ENCODE data around the gene SNHG17.
"Not testable (repeated sequence)": the region's sequence is repeated elsewhere in the genome, so short reads cannot be mapped to it uniquely, and the experiment has no call there.

SNHG17 gene

GRCh38 chr20:38434770-38435554 lies at the start of gene SNHG17:
Gene SNHG17 (minus strand): TSS chr20:38435328.
- peak; percentile 77 for DNase-seq (ENCODE audit: low read depth)

DNA sequence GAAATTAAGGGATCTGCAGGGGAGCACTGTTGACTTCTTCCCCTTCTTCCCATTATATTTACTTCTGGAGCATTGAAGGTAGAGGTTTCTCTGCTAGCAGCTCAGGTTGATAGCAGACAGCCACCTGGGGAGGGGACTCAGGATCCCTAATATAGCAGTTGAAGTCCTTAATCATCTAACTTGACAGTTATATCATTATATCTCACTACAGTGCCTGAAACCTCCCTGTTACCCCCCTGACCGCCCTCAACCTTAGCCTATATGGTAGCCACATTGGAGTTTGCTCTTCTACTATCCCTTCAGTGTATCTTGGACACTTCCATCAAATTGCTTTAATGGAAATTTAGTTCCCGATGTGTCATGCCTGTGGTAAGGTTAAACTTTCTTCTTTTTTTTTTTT lies 44.5 kb upstream of the SNHG17 start:
- DNase-seq (ENCODE audit: low read depth), result no peak

DNA sequence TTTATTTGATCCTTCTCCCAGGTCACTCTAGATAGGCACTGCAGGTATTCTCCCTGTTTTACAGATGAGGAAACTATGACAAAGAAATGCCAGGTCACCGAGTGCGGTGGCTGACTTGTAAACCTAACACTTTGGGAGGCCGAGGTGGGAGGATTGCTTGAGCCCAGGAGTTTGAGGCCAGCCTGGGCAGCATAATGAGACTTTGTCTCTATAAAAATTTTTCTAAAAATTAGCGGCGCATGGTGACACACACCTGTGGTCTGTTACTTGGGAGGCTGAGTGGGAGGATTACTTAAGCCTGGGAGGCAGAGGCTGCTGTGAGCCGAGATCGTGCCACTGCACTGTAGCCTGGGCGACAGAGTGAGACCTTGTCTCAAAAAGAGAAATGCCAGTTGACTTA lies 42.6 kb upstream of the SNHG17 start:
- no peak for DNase-seq (ENCODE audit: low read depth)

GRCh38 chr20:38473367-38473795 lies 38.3 kb upstream of the SNHG17 start:
- DNase-seq (ENCODE audit: low read depth), result no peak

GRCh38 chr20:38472513-38473366 lies 37.6 kb upstream of the SNHG17 start, which contains the start of gene RALGAPB:
Gene RALGAPB (plus strand): TSS chr20:38472843. CDS start chr20:38488433, 15,590 bp downstream.
- DNase-seq (ENCODE audit: low read depth), result peak; percentile 96

GRCh38 chr20:38471987-38472512 lies 36.9 kb upstream of the SNHG17 start:
- DNase-seq (ENCODE audit: low read depth), result no peak

DNA sequence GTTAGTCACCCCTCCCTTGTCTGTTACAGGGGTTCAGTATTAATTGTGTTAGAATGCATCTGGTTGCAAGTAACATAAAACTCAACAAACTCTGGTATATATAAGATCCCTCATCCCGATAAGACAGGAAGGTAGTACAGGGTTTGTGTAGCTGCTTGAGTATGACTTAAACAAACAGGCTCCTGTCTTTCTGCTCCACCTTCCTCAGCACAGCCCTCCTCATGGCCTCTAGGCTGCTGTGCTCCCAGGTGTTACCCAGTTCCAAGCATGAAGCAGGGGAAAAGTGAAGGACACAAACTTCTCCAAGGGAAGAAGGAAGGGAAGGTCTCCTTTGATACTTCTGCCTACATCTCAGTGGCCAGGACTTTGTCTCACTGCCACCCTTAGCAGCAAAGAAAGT lies 36.1 kb upstream of the SNHG17 start:
- no peak for DNase-seq (ENCODE audit: low read depth)

GRCh38 chr20:38466983-38467382 lies 31.9 kb upstream of the SNHG17 start:
- DNase-seq (ENCODE audit: low read depth), result no peak

- DNase-seq (ENCODE audit: low read depth), result no peak
Measured at GRCh38 chr20:38466171-38466570, 31.0 kb upstream of the SNHG17 start.

DNA sequence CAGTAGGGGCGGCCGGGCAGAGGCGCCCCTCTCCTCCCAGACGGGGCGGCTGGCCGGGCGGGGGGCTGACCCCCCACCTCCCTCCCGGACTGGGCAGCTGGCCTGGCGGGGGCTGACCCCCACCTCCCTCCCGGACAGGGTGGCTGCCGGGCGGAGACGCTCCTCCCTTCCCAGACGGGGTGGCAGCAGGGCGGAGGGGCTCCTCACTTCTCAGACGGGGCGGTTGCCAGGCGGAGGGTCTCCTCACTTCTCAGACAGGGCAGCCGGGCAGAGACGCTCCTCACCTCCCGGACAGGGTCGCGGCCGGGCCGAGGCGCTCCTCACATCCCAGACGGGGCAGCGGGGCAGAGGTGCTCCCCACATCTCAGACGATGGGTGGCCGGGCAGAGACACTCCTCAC lies 26.4 kb upstream of the SNHG17 start:
- not testable (repeated sequence) for DNase-seq (ENCODE audit: low read depth)

GRCh38 chr20:38461167-38461566 lies 26.0 kb upstream of the SNHG17 start:
- DNase-seq (ENCODE audit: low read depth), result not testable (repeated sequence)

GRCh38 chr20:38460631-38461030 lies 25.5 kb upstream of the SNHG17 start:
- not testable (repeated sequence) for DNase-seq (ENCODE audit: low read depth)

DNA sequence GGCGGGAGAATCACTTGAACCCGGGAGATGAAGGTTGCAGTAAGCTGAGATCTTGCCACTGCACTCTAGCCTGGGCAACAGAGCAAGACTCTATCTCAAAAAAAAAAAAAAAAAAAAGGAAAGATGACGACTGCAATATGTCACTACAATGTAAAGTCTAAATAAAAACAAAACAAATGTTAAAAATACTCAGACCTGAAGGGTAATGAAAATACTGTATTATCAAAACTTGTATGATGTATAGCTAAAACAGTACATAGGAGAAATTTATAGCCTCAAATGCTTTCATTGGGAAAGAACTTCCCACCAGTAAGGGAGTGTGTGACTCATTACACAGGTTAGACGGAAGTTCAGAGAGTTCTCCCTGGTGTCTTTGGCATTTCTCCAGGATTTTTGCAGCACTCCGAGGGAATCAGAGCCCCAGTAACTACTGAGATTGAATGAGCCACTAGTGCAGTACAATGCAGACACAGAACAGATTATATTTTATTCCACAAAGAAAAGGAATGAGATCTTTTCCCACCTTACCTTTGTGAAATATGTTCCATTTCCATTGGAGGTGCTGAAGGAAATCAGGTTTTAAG lies 25.0 kb upstream of the SNHG17 start:
- no peak for DNase-seq (ENCODE audit: low read depth)

DNA sequence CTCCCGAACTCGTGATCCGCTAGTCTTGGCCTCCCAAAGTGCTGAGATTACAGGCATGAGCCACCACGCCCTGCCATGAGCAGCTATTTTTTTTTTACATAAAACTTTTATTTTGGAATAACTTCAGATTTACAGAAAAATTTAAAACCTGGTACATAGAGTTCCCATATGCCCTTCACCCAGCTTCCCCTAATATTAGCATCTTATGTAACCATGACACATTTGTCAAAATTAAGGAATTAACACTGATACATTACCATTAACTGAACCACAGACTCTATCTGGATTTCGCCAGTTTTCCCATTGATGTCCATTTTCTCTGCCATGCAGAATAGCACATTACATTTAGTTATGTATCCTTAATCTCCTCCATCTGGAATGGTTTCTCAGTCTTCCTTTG lies 23.2 kb upstream of the SNHG17 start:
- no peak for DNase-seq (ENCODE audit: low read depth)

- DNase-seq (ENCODE audit: low read depth), result no peak
Measured at GRCh38 chr20:38454556-38455473, 19.7 kb upstream of the SNHG17 start.

- no peak for DNase-seq (ENCODE audit: low read depth)
Measured at GRCh38 chr20:38453941-38454340, 18.8 kb upstream of the SNHG17 start.

DNA sequence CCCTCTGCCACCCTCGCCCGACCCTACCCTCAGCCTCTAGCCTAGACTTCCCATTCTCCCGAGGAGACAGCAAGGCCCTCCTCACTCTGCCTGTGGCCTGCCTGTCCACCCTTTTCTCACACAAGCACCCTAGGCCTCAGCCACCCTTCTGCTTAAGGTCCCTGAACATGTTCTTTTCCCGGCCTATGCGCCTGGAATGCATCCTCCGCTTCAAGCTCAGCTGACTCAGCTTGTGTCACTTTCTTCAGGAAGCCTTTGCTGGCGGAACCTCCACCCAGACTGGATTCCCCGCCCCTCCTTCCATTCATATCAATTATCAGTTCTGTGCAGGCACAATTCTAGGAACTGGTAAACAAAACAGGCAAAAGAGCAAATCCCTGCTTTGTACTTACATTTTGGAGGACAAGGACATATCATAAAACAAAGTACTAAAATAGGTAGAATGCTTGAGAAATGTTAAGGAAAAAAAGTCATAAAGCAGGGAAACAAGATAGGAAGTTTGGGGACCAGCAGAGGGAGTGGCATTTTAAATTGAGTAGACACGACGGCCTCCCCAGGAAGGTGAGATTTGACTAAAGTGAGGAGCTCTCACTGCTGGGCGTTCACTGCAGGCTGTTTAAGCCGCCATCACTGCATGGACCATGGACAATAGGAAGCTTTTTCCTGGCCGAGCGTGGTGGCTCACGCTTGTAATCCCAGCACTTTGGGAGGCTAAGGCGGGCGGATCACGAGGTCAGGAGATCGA lies 17.9 kb upstream of the SNHG17 start:
- DNase-seq (ENCODE audit: low read depth), result no peak

DNA sequence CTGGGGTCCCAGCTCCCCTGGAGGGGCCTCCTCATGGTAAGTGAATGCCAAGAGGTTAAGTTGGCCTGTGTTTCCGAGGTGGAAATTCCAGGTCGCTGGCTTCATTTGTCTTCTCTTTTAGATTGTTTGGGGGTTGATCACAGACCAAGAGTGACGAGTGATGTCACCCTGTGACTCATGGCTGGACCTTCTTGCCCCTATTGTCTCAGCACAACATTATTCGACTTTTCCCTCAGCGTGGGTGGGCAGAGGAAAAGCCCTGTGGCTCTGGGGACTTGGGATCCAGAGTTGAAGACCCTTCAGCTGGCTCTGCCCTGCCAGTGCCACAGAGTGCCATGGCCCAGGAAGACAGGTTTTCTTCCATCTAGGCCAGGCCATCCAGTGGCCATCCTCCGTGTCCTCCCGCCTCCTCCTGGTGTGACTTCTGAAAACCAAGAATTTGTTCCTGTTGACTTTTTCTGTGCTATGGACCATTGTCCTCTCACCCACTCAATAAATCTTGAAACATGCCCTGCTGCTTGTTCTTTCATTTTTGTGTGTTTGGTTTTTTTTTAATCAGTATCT lies 15.4 kb upstream of the SNHG17 start:
- DNase-seq (ENCODE audit: low read depth), result no peak

DNA sequence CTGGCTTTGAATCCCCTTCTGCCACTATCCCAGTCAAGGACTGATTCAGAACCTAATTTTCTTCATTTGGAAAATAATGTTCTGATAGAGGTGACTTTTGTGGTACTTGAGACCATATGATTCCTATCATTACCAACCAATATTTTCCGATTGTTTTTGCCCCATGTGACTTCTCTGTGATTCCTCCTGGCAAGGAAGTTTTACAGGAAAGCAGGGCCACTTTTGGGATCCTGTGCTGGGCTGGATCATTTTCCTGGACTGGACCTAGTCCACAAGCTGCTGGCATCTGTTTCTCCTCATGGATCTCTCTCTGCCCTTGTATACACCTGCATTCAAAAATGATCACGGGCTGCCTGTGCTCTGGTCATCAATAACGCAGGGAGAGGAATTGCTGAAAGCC lies 13.9 kb upstream of the SNHG17 start:
- DNase-seq (ENCODE audit: low read depth), result no peak
